CMK (cell line): Measurements from ENCODE around the gene DNLZ.

ENCODE experiments used
- DNase-seq: peaks from one replicate; pipeline ENCODE4 v3.0.0-alpha.2; 2010; ENCODE audit warnings: low read depth

The DNLZ gene

GRCh38 chr9:136343121-136343883, 20.2 kb downstream of the DNLZ start:
- DNase-seq: no peak

- peak; percentile 89 for DNase-seq
Observed at GRCh38 chr9:136342181-136343120, 21.1 kb downstream of the DNLZ start.

DNA sequence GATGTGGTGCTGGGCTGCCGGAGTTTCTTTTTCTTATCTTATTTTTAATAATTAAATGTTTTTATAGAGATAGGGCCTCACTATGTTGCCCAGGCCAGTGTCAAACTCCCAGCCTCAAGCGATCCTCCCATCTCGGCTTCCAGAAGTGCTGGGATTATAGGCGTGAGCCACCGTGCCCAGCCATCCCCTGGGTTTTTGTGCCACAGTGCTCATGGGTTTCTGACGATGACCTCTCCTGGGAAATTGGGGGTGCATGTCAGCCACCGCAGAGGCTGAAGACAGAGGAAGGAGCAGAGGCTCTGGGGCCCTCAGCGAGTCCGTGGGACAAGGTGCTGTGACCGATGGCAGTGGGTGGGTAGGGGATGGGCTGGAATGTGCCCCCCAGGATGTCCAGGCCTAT, 21.8 kb downstream of the DNLZ start:
- no peak for DNase-seq

GRCh38 chr9:136341042-136341655, 22.4 kb downstream of the DNLZ start:
- DNase-seq: no peak

GRCh38 chr9:136340356-136341041, 23.0 kb downstream of the DNLZ start:
- DNase-seq: no peak

DNA sequence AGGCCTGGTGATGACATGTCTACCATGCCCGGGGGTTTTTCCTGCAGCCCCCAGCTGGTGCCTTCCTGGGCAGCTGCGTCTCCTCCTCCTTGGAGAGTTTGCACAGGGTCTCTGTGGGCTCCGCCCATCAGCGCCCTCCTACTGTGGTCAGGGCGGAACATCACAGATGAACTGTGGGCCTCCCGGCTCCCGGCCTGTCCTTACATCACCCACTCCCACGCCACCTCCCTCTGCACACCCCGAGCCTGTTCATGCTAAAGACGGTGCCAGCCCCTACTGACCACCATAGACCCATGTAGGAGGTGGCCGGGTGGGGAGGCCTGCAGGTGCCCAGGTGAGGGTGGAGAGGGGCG, 23.6 kb downstream of the DNLZ start:
- no peak for DNase-seq

DNA sequence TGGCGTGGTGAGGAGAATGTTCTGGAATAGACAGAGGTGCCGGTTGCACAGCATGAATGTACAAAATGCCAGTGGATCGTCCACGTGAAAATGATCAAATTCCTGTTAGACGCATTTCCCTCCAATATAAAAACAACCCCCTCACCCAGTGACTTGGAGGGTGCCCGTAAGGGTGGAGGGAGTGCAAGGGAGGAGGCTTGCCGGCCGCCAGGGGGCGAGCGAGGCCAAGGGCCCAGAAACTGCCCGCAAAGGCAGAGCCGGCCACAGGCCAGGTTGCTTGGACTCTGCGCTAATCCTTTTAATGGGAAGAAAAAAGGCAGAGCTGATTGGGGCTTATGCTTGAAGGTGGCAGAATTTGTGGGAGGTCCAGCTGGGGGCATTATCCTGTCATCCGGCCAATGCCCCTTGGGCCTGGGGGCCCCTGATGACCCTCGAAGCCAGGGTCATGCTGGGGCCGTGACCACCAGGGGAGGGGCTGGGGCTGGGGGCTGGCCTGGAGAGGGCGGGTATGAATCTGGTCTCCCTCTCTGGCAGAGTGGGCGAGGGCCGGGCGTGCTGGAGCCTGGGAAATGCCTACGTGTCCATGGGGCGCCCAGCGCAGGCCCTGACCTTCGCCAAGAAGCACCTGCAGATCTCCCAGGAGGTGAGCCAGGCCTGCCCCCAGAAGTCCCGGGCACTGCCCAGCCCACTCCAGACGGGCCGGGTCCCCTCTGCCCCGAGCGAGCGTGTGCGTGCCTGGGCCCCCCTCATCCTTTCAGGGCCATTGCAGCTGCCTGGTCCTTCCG, 24.2 kb downstream of the DNLZ start:
- peak; percentile 52 for DNase-seq

GRCh38 chr9:136338511-136338910, 25.0 kb downstream of the DNLZ start:
- DNase-seq: no peak

DNA sequence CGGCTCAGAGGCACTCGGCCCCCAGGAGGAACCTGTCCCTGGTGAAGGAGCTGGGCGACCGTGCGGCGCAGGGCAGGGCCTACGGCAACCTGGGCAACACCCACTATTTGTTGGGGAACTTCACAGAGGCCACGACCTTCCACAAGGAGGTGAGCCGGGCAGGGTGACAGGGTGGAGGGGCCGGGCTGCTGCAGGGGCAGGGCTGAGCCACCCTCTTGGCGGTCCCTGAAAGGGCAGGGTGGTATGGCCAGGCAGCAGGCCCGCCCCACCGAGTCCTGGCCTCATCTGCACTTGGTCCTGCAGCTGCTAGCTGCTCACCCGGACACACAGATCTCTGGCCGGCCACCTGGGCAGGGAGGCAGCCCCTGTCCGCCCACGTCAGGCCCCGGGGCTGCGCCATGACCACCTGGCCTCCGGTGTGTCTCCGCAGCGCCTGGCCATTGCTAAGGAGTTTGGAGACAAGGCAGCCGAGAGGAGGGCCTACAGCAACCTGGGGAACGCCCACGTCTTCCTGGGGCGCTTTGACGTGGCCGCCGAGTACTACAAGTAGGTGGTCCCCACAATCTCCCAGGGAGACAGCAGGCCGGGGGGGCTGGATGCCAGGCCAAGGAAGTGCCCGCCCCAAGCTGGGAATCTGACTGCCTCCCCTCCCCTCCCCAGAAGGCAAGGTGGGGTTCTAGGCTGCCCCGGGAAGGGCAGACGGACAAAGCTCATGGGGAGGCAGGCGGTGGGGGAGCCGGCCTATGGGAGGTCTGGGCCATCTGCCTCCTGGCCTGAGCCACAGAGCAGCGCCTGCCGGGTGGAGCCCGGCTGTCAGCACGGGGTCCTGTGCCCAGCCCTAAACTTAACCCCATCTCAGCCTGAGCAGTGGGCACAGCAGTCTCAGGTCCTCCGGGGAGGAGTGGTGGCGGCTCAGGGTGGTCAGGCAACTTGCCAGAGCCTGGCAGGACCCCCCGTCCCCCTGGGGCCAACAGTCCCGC, 25.8 kb downstream of the DNLZ start:
- DNase-seq: no peak

DNA sequence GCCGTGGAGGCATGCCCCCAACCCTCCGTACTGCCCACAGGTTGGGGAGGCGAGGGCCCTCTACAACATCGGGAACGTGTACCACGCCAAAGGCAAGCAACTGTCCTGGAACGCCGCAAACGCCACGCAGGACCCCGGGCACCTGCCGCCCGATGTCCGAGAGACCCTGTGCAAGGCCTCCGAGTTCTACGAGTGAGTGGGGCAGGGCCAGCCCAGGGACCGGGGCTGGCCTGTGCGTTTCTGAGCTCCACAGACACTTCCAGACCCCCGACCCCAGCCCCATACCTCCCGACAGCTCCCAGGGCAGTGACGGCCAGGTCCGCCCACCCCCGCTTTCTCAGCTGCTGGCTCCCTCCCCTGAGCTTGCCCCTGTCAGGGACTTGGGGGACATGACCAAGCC, 26.7 kb downstream of the DNLZ start:
- no peak for DNase-seq

- DNase-seq: no peak
Observed at GRCh38 chr9:136336156-136336870, 27.2 kb downstream of the DNLZ start.

DNA sequence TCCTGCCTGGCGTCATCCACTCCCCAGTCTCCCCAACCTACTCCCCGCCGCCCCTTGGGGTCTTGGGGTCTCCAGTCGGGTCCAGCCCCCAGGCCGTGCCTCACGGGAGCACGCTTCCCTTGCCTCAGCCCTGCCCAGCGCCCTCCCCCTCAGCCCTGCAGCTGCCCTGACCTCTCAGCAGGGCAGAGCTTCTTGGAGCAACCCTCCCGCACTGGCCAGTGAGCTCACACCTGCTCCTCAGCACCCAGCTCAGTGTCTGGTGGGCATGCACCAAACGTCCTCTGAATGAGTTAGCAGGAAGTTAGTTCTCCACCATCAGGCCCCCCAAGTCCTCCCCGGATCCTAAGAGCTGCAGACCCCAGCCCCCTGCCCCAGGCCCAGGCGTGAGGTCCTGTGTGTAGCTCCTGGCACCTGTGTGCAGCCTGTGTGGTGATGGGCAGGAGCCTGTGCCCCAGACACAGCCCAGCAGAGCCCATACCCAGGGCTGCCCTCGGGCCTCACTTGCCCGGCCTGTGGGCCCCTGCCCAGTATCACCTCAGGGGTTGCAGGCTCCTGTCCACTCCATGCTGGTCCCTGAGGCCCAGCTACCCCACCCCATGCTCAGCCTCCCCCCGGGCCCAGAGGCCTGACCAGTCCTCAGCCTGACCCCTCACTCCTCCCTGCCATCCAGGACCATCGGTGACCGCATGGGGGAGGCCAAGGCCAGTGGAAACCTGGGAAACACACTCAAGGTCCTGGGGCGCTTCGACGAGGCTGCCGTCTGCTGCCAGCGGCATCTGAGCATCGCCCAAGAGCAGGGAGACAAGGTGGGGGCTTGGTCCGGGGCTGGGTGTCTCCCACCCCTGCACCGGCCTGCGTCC, 28.0 kb downstream of the DNLZ start:
- no peak for DNase-seq

GRCh38 chr9:136334541-136334940, 29.0 kb downstream of the DNLZ start:
- no peak for DNase-seq

- DNase-seq: no peak
Observed at GRCh38 chr9:136333486-136333885, 30.1 kb downstream of the DNLZ start.

GRCh38 chr9:136333045-136333444, 30.5 kb downstream of the DNLZ start:
- DNase-seq: no peak

GRCh38 chr9:136332482-136332983, 31.0 kb downstream of the DNLZ start:
- no peak for DNase-seq

DNA sequence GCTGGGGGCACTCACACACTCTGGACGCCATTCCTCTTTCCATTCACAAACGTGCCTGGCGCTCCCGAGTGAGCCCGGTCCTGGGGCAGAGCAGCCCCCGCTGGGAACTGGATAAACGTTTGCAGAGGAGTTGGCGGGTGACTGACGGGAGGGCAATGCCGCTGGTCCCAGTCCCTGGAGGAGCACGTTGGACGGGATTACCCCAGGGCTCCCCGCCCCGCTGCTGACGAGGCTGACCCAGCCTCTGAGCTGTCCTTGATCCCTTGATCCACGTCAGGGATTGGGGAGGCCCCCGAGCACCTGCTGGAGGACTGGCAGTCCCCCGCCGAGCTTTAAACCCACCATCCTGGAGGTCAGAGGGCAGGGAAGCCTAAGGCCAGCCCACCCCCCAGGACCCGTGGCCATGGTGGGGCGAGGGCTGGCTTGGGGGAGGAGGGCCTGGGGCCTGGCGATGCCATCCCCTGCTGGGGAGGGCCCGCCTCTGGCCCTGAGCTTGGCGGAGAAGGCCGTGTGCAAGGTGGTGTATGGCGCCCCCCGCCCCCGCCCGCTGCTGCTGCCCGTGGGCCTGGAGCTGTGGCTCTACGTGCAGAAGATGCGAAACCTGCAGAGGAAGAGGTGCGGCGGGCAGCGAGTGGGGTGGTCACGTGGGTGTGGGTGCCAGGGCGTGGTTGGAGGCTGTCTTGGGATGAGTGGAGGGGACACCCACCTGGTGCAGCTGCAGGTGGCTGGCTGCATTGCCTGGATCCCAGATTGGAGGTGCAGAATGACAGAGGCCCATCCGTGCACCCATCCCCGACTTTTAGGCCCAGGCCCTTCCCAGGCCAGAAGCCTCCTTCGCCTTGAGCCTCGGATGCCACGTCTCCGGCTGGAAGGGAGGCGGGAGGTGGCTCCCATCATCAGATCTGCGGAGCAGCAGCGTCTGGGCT, 31.7 kb downstream of the DNLZ start:
- DNase-seq: no peak
